ENCODE data around the gene GNG7. TPM values are rescaled to one million over a fixed set of nuclear protein-coding genes. Genes with fewer than 3 reads are reported as not detected.
"Not testable (repeated sequence)": the region's sequence is repeated elsewhere in the genome, so short reads cannot be mapped to it uniquely, and the experiment has no call there.

GNG7 gene
- total RNA-seq, 4 donors from 2014 or later: 2.1 to 4.3 (median 3.0) TPM

DNA sequence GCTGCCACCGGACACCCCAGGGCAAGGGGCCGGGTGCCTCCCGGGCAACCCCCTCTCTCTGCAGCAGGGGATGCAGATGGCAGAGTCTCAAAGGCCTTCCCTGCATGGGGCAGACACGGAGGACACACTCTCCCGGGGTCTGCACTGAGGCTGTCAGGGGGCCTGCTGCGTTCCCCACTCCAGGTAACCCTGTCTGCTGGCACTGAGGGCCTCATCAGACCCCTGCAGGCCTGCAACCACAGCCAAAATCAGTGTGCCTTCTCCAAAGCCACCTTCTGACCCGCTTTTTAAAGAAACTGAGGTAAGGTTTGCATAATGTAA, 93.9 kb downstream of the GNG7 start:
- no peak for TF ChIP-seq POLR2AphosphoS5 (IDR thresholded peaks at IDR 0.05)
- TF ChIP-seq, protein P1, sequence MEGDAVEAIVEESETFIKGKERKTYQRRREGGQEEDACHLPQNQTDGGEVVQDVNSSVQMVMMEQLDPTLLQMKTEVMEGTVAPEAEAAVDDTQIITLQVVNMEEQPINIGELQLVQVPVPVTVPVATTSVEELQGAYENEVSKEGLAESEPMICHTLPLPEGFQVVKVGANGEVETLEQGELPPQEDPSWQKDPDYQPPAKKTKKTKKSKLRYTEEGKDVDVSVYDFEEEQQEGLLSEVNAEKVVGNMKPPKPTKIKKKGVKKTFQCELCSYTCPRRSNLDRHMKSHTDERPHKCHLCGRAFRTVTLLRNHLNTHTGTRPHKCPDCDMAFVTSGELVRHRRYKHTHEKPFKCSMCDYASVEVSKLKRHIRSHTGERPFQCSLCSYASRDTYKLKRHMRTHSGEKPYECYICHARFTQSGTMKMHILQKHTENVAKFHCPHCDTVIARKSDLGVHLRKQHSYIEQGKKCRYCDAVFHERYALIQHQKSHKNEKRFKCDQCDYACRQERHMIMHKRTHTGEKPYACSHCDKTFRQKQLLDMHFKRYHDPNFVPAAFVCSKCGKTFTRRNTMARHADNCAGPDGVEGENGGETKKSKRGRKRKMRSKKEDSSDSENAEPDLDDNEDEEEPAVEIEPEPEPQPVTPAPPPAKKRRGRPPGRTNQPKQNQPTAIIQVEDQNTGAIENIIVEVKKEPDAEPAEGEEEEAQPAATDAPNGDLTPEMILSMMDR (IDR thresholded peaks at IDR 0.05): no peak
- no peak for TF ChIP-seq EP300 (IDR thresholded peaks at IDR 0.05)
- TF ChIP-seq POLR2A (IDR thresholded peaks at IDR 0.05): no peak
- Histone ChIP-seq H3K4me1 (peaks cover 15% of the 10 kb centered on the region), H3K4me3 (no peak overlapping the region), H3K27ac (no peak overlapping the region), H3K36me3 (no peaks in the 10 kb centered on the region), H3K27me3 (no peaks in the 10 kb centered on the region), H3K9me3 (no peaks in the 10 kb centered on the region)
- 81% methylated on average over 3 of the region's 7 CpGs for WGBS
- DNase-seq (ENCODE audit: low spot score in 2 of 2): no peak

DNA sequence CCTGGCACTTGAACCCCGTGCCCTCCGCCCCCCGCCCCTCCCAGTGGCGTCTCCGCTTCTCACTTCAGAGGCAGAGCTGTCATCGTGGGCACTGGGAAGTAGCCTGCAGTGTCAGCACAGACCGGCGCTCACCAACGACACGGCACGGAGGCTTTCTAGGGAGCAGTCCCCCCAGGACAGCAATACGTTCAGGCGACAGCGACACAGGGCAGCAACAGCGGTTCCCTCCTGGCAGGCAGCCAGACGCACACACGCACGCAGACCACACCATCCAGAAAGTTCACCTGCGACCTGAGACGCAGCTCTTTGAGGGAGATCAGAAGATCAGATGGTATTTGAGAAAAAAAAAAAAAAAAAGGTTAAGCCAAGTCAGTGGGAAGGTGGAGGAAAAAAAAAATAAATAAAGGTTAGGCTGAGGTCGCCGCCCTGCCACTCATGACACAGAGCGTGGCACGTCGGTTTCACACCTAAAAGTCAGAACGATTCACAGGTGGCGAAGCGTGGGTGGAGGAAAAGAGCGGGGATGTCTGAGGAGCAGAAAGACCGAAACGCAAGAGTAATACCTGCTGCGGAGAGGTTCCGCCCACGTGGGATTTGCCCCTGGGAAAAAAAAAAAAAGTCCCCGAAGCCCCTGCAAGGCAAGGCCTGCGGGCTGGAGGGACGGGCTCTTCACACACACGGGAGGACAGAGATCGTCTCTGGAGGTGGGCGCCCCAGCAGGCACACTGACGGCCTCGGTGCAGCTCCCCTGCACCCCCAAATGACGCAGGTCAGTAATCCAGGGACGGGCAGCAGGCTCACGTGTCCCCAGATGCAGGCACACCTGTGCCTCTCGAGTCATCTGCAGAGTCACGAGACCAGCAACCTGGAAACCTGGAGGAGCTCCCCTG, 94.5 kb downstream of the GNG7 start:
- DNase-seq (ENCODE audit: low spot score in 2 of 2): no peak
- WGBS: 65% methylated on average over 34 of the region's 47 CpGs
- no peak overlapping the region for H3K27ac ChIP-seq
- H3K4me3 ChIP-seq: no peak overlapping the region
- peaks cover 20% of the 10 kb centered on the region for H3K4me1 ChIP-seq
- no peaks in the 10 kb centered on the region for H3K36me3 ChIP-seq
- H3K27me3 ChIP-seq: no peaks in the 10 kb centered on the region
- TF ChIP-seq POLR2AphosphoS5 (IDR thresholded peaks at IDR 0.05) (no peak), POLR2A (IDR thresholded peaks at IDR 0.05) (no peak), EP300 (IDR thresholded peaks at IDR 0.05) (no peak)
- TF ChIP-seq, protein P1 (IDR thresholded peaks at IDR 0.05): no peak
- H3K9me3 ChIP-seq: no peaks in the 10 kb centered on the region

DNA sequence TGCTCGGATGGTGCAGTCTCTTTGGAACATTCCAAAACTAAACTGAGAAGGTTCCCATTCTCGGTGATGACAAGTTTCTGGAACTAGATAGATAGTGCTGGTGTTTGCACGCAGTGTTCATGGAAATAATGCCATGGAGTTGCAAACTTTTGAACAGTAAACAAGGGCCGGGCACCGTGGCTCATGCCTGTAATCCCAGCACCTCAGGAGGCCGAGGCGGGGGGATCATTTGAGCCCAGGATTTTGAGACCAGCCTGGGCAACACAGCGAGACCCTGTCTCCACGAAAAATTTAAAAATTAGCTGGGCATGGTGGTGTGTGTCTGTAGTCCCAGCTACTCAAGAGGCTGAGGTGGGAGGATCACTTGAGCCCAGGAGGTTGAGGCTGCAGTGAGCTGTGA, 95.7 kb downstream of the GNG7 start:
- not testable (repeated sequence) for H3K4me3 ChIP-seq, H3K9me3 ChIP-seq, H3K27ac ChIP-seq, H3K27me3 ChIP-seq, H3K36me3 ChIP-seq
- DNase-seq (ENCODE audit: low spot score in 2 of 2): peak in 1 of 2 donors; percentile 55
- H3K4me1 ChIP-seq: peaks cover 32% of the 10 kb centered on the region
- WGBS: 59% methylated on average over 9 of the region's 9 CpGs

DNA sequence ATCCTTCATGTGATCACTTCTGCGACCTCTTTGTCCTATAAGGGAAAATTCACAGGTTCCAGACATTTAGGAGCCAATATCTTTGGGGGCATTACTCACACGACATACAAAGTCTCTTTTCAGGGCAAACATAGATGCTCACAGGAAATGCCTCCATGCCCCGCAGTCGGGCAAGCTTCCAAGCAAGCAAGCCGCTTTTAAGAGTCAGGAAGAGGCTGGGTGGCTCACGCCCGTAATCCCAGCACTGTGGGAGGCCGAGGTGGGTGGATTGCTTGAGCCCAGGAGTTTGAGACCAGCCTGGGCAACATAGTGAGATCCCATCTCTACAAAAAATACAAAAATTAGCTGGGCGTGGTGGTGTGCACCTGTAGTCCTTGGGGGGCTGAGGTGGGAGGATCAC, 96.6 kb downstream of the GNG7 start:
- WGBS: 75% methylated on average over 5 of the region's 9 CpGs
- H3K27ac ChIP-seq, H3K27me3 ChIP-seq: not testable (repeated sequence)

DNA sequence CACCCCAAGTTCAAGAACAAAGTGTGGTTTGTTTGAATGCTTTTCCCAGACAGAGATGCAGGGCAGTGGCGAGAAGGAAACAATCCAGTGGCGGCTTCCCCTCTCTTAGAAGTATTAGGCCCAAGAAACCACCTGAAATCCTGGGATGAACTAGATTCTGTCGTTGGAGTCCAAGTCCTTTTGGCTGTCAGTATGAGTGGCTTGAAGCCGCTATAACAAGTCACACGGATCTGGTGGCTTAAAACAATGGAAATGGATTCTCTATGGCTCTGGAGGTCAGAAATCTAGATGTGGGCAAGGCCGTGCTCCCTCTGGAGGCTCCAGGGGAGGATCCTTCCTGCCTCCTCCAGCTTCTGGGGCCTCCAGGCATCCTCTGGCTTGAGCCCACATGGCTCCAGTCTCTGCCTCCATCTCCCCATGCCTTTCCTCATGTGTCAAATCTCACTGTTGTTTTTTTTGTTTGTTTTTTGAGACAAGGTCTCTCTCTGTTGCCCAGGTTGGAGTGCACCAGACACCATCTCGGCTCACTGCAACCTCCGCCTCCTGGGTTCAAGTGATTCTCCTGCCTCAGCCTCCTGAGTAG, 97.7 kb downstream of the GNG7 start:
- H3K4me3 ChIP-seq: no peak overlapping the region
- H3K4me1 ChIP-seq: peaks cover 29% of the 10 kb centered on the region
- TF ChIP-seq, protein P1 (IDR thresholded peaks at IDR 0.05): no peak
- no peak for TF ChIP-seq EP300 (IDR thresholded peaks at IDR 0.05)
- no peak for TF ChIP-seq POLR2AphosphoS5 (IDR thresholded peaks at IDR 0.05)
- TF ChIP-seq POLR2A (IDR thresholded peaks at IDR 0.05): no peak
- H3K36me3 ChIP-seq: no peaks in the 10 kb centered on the region
- no peak overlapping the region for H3K27ac ChIP-seq
- WGBS: 85% methylated on average over 8 of the region's 8 CpGs
- H3K9me3 ChIP-seq: no peaks in the 10 kb centered on the region
- peak; percentile 10 to 11 for DNase-seq (ENCODE audit: low spot score in 2 of 2)
- no peaks in the 10 kb centered on the region for H3K27me3 ChIP-seq

More for the DNA sequence above, 96.6 kb downstream of the GNG7 start:
- H3K36me3 ChIP-seq, H3K9me3 ChIP-seq, H3K4me3 ChIP-seq: not testable (repeated sequence)
- H3K4me1 ChIP-seq: peaks cover 33% of the 10 kb centered on the region
- DNase-seq (ENCODE audit: low spot score in 2 of 2): peak in 1 of 2 donors; percentile 41

DNA sequence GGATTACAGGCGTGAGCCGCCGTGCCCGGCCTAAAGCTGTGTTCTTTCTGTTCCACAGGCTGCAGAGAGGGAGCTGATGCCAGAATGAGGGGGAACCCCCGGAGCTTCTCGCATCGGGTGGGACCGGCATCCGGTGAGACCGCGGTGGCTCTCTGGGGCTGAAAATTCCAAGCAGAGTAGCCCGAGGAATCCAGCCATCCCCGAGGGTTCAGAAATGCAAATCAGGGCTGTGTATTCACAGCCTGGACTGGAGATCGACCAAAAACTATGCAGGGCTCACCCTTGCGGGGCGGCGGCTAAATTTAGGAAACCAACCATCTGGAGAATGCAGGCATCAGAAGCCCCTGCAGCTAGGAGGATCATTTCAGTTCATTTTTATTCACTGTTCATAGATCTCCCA, 99.2 kb downstream of the GNG7 start:
- H3K27ac ChIP-seq: peak overlapping the region; percentile 83
- H3K4me3 ChIP-seq: peak overlapping the region; percentile 33
- no peaks in the 10 kb centered on the region for H3K9me3 ChIP-seq
- no peaks in the 10 kb centered on the region for H3K27me3 ChIP-seq
- no peaks in the 10 kb centered on the region for H3K36me3 ChIP-seq
- WGBS: 17% methylated on average over 16 of the region's 17 CpGs
- DNase-seq (ENCODE audit: low spot score in 2 of 2): peak; percentile 77 to 83
- TF ChIP-seq EP300 (IDR thresholded peaks at IDR 0.05) (no peak), POLR2AphosphoS5 (IDR thresholded peaks at IDR 0.05) (no peak), POLR2A (IDR thresholded peaks at IDR 0.05) (no peak)
- TF ChIP-seq, protein P1 (IDR thresholded peaks at IDR 0.05): no peak
- H3K4me1 ChIP-seq: peaks cover 43% of the 10 kb centered on the region

Data from suprapubic skin (tissue), 4 donors.